IPS-NIHi7 (cell line): Measurements from ENCODE around the gene TM9SF2.
"Not testable (repeated sequence)": the region's sequence is repeated elsewhere in the genome, so short reads cannot be mapped to it uniquely, and the experiment has no call there.

Experiments
- DNase-seq: peaks from one replicate; pipeline ENCODE4 v3.0.0; 2012; ENCODE audit warnings: mixed read lengths; ENCODE audit errors: extremely low spot score

Gene TM9SF2

GRCh38 chr13:99501184-99501847 is at the start of gene TM9SF2:
TSS of gene TM9SF2 (plus strand) at chr13:99501472. CDS start at chr13:99501607, 135 bp downstream.
- peak; percentile 96 for DNase-seq

- DNase-seq = no peak
These were observed 46.6 kb upstream of the TM9SF2 start for GRCh38 chr13:99454518-99455183.

DNA sequence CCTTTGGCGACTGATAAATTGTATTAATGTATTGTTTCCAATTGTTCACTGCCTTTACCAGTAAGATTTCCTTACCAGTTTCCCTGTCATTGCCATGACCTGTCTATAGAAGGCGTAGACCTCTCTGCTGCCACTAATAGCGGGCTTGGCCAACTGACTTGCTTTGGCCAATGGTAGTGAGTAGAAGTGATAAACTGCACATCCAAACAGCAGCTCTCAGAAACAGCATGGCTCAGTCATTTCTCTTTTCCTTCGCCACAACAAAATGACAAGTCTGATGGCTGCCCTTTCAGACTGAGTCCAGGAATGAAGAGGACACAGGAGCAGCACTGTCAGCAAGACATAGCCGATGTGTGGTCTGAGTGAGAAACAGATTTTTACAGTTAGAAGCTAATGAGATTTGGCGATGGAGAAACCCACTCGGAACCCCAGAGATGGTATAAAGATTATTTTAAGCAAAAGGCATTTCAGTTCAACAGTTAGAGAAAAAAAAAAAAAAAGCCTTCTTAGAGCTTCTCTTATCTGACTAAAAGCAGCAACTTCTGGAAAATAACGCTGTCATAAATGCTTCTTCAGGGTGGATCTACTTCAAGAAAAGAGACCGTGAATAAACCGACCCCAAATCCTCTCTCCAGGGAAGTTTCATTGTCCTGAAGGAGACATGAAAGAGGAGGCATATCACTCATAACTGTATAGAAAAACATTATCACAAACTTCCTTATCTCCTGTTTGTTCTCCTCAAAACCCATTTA is 42.0 kb upstream of the TM9SF2 start:
- DNase-seq = no peak

GRCh38 chr13:99460802-99461201 is 40.5 kb upstream of the TM9SF2 start:
- DNase-seq = not testable (repeated sequence)

DNA sequence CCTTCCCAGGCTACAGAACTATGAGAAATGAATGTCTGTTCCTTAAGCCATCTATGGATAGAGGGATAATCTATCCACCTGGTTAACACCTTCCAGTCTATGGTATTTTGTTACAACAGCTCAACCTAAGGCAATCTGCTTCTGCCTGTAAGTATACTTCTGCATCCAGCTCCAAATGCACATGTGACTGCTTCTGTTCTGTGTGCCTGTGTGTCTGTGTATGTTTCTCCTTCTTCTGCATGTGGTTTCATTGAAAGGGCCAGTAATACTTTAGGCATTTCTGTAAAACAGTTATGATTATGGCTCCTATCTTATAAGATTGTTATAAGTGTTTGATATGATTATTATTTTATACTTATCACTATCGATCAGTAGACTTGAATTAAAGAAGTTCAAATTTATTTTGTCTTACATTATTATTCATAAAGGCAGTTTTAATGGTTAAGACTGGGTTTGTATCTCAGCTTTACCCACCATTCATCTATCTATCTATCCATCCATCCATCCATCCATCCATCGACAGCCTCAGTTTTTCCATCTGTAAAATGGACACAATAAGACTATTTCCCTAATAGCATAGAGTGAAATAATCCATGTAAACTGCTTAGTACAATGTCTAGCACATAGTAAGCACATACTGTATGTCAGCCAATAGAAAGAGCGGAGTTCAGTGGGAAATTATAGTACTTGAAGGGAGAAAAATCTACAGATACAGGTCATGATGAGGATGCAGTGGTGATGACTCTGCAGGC is 37.5 kb upstream of the TM9SF2 start:
- DNase-seq = no peak

DNA sequence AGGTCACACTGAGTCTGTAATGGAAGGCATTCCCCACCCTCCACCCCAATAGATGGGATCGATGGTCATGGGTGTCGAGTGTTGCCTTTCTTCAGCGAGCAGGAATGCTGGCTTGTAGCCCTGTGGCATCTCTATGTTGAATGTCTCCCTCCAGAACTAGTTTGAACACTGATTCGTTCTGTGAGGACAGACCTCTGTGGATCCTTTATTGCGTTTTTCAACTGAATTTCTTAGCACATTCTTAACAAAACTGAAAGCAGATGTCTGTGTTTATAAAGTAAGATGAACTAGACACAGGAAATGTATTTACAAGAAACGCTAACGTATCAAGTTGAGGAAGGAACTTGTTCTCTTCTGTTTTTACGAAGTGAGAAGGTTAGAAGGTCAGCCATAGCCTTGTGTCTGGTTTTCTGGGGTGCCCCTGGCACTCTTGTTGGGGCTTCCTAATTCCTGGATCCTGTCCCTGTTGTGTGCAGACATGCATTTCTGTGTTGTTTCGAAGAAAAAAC is 36.8 kb upstream of the TM9SF2 start:
- DNase-seq = no peak

GRCh38 chr13:99465454-99465853 is 35.8 kb upstream of the TM9SF2 start:
- no peak for DNase-seq

DNA sequence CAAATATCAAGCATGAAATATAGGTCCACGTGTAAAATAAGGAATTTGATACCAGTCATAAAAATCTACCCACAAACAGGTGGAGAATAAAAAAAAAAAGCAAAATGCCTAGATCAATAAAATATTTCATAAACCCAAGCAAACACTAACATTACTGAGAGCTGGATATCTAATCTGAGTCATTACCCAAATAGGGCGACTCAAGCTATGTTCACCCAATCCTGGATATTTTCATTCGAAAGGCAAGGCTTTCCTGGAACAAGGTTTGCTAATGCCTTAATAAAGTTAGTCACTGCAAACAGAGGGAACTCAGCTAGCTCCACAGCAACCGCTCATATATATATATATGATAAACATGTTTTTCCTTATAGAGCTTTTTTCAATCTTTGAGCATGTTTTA is 33.5 kb upstream of the TM9SF2 start:
- no peak for DNase-seq

DNA sequence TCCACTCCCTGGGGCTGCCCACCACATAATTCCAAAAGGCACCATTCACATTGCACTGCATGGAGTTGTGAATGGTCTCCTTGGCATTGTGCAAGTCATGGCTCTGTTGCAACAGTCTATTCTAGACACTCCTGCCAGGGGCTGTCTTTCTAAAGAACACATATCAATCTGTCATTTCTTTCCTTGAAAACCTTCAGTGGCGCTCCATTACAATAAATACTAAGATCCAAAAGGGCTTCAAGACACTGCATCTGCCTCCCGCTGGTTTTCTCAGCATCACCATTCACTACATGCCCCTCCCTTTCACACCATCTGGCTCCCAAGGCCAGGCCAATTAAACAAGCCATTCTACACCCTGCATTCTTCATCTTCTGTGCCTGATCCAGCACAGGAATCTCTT is 32.2 kb upstream of the TM9SF2 start:
- DNase-seq = peak; percentile 23

- DNase-seq = no peak
These were observed 31.2 kb upstream of the TM9SF2 start for GRCh38 chr13:99470027-99470426.

DNA sequence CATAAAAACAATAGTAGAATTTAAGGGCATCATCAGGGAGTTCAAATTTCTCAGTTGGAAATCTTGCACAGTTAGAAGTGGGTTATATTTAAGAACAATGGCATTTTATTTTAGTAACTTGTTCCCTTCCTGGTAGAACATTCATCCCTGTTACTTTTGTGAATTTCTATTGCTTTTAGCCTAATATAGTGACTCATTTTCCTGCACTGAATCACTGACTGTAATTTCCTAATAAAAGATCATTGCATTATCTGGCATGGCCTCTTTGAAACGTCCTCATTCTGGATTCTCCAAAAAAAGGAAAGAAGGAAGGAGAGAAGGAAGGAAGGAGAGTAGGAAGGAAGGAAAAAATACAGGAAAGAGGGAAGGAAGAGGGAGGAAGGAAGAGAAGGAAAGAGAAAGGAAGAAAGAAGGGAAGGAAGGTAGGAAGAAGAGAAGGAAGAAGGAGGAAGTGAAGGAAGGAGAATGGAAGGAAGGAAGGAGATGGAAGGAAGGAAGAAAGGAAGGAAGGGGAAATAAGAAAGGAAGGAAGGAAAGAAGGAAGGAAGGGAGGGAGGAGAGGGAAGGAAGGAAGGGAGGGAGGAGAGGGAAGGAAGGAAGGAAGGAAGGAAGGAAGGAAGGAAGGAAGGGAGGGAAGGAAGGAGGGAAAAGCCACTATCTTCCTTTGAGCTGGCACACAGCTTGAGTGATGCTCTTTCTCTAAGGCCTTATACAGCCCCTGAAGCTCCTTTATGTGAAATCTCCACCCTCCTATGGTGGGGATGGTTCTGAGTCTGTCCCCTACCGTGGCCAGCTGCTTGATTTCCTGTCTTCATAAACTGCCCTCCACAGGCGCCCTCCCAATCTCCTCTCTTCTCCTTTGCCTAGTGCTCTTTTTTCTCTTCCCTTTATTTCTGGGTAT is 29.8 kb upstream of the TM9SF2 start:
- DNase-seq = peak; percentile 18

DNA sequence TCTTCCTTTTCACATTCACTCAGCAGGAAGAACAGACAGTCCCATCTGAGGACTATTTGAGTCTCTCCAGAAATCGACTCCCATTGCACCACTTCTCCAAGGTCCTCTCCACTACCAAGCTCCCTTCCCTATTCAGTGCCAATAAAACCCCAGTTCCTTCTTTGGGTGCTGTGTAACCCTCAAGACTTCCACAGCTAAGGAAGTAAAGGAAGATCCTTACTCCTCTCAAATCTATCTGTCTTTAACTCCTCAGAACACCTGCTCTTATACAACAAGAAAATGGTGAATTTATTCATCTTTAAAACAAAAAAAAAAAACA is 29.2 kb upstream of the TM9SF2 start:
- DNase-seq = no peak

DNA sequence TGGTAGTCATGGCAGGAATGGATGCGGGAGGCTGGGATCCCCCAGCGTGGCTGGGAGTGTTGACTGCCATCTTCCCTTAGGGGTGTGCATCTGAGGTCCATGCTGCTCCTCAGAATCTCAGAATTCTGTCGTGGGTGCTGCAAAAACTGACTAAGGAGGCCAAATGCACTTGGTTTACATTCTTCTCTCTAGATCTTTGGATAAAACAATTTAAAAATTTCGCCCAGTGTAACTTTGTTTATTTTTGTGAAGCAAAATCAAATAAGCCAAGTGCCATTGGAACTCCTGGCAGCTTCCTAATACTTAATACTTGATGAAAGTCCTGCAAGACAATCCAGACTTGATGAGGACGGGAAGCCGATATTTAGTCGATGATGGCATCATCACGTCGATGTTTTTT is 27.8 kb upstream of the TM9SF2 start:
- DNase-seq = no peak

DNA sequence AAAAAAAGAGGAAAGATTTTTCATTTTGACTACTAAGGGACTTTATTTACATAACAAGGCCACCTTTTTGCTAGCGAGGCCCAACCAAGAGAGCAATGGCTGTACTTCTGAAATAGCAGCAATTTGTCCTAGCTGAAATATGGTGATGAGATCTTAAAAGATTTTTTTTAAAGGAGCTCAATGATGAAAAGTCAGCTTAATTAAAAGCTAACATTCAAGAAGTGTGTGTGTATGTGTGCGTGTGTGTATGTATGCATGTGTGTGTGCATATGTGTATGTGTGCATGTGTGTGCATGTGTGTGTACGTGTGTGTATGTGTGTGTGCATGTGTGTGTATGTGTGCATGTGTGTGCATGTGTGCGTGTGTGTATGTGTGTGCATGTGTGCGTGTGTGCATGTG is 24.6 kb upstream of the TM9SF2 start:
- DNase-seq = no peak

DNA sequence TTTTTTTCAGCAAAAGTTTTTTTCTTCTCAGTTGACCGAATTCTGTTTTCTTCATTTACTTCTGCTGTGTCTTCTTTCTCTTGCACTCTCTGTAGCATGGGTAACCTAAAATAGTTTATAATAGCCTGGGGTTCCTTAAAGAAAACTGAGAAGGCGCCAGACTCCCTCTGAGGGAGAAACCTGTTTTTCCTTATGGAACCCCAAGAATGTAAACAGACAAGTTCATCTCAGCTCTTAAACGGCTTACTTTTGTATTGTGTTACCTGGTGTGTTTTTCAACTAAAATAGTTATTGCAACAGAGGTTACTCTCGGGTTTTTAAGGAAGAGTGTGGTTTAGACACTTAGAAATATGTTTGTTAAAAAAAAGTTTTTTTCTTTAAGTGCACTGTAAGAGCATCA is 23.8 kb upstream of the TM9SF2 start:
- DNase-seq = no peak

DNA sequence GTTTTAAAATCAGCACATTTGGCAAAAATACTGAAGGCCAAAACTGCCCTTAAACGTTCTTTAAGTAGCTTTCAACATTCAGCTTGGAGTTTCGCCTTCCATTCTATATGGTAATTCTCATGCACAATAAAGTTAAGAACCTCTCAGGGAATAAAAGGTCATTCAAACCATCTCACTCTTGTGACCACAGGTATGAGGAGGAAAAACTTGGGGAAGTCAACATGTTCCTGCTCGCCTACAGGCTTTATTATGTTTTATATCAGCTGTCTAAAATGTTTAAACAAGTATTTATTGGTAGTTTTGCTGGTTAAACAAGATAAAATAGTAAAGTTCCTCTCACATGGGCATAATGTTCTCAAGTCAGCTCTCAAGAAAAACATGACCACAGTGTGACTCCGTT is 19.9 kb upstream of the TM9SF2 start:
- DNase-seq = no peak

GRCh38 chr13:99484473-99484872 is 16.8 kb upstream of the TM9SF2 start:
- no peak for DNase-seq

- no peak for DNase-seq
These were observed 14.3 kb upstream of the TM9SF2 start for GRCh38 chr13:99486996-99487395.

DNA sequence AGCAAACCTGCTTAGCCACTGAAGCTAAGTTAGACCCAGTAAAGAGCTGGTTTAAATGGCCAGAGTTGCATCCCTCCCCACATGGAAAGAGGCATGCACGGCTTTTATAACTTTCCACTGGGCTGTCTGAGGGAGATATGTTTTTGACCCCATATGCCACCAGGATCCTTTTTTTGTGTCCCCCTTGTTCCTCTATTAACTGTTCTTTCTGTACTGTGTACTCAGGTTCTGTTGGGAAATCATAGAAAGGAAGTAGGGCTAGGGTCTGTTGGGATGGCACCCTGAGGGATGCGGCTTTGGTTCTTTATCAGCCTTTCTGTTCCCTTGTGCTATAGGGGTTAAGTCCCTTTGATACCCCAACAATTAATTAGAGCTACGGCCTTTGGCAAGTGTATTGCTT is 12.2 kb upstream of the TM9SF2 start:
- DNase-seq = no peak

DNA sequence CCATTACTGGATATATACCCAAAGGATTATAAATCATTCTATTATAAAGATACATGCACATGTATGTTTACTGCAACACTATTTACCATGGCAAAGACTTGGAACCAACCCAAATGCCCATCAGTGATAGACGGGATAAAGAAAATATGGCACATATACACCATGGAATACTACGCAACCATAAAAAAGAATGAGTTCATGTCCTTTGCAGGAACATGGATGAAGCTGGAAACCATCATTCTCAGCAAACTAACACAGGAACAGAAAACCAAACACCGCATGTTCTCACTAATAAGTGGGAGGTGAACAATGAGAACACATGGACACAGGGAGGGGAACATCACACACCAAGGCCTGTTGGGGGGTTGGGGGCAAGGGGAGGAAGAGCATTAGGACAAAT is 9.5 kb upstream of the TM9SF2 start:
- DNase-seq = not testable (repeated sequence)
